OCI-LY7 (cell line): ENCODE data around the gene SUPT4H1. TPM values are rescaled to one million over a fixed set of nuclear protein-coding genes. Genes with fewer than 3 reads are reported as not detected.

Experiments
- BruUV-seq: library from RNA; stranded (reverse); fragments of 400-500 nt; replicated peaks from 2 replicates; lab custom pipeline; 2021; lab: Mats Ljungman, UMichigan
- CTCF ChIA-PET: fragments of 300-600 bp; sonication (Branson Sonifier 250); formaldehyde crosslinking; loops from one replicate; lab custom pipeline; 2022; ENCODE audit warnings: antibody characterized with exemption; ENCODE audit not compliant: unreplicated experiment; lab: Charles Lee
- POLR2A ChIA-PET: fragments of 300-600 bp; sonication (Branson Sonifier 250); formaldehyde crosslinking; loops from one replicate; lab custom pipeline; 2022; ENCODE audit warnings: antibody characterized with exemption; lab: Charles Lee
- DNase-seq: peaks from one replicate; pipeline ENCODE4 v3.0.0-alpha.2; 2015; ENCODE audit warnings: low spot score
- H2AFZ ChIP-seq: fragments of 200-600 bp; sonication (generic), shearing (Covaris generic); 2 replicates; pipeline ENCODE4 v1.6.1; 2014; ENCODE audit warnings: mild to moderate bottlenecking, antibody characterized with exemption, low read length, moderate library complexity
- H3K27ac ChIP-seq: fragments of 200-600 bp; sonication (generic); 2 replicates; pipeline ENCODE4 v1.5.1; 2014; ENCODE audit warnings: mixed run types, low read depth, mild to moderate bottlenecking, moderate library complexity, low read length, inconsistent platforms; ENCODE audit not compliant: poor library complexity, severe bottlenecking
- H3K36me3 ChIP-seq: fragments of 200-600 bp; sonication (generic); 2 replicates; pipeline ENCODE4 v1.6.1; 2014; ENCODE audit warnings: mild to moderate bottlenecking, antibody characterized with exemption, low read length, moderate library complexity, mixed read lengths; ENCODE audit not compliant: insufficient read depth
- H3K4me1 ChIP-seq: fragments of 200-600 bp; sonication (generic); 2 replicates; pipeline ENCODE4 v1.5.1; 2014; ENCODE audit warnings: mild to moderate bottlenecking, low read length; ENCODE audit not compliant: insufficient read depth, poor library complexity, severe bottlenecking
- H3K4me2 ChIP-seq: fragments of 200-600 bp; sonication (generic); 2 replicates; pipeline ENCODE4 v1.6.1; 2014; ENCODE audit warnings: mild to moderate bottlenecking, low read length
- H3K4me3 ChIP-seq: fragments of 200-600 bp; sonication (generic); 2 replicates; pipeline ENCODE4 v1.5.1; 2014; ENCODE audit warnings: mild to moderate bottlenecking, low read depth, low read length; ENCODE audit not compliant: poor library complexity, severe bottlenecking
- H3K79me2 ChIP-seq: fragments of 200-600 bp; sonication (generic); 2 replicates; pipeline ENCODE4 v1.6.1; 2016; ENCODE audit warnings: low read depth, mild to moderate bottlenecking, low read length, moderate library complexity, mixed read lengths; ENCODE audit not compliant: insufficient read depth
- H3K9me2 ChIP-seq: fragments of 200-600 bp; sonication (generic); 2 replicates; pipeline ENCODE4 v1.6.1; 2016; ENCODE audit warnings: mild to moderate bottlenecking, low read length, mixed read lengths; ENCODE audit not compliant: insufficient read depth
- H3K9me3 ChIP-seq: fragments of 200-600 bp; sonication (generic); 2 replicates; pipeline ENCODE4 v1.6.1; 2014; ENCODE audit warnings: mild to moderate bottlenecking, mixed run types, low read length, mixed read lengths
- H4K20me1 ChIP-seq: fragments of 200-600 bp; sonication (generic); 2 replicates; pipeline ENCODE4 v1.6.1; 2014; ENCODE audit warnings: mild to moderate bottlenecking, antibody characterized with exemption, low read length, moderate library complexity, mixed read lengths; ENCODE audit not compliant: insufficient read depth
- EZH2phosphoT487 ChIP-seq: fragments of 200-600 bp; sonication (generic); IDR thresholded peaks from 2 replicates; pipeline ENCODE4 v1.6.1; 2018; ENCODE audit warnings: low read depth, borderline replicate concordance, mild to moderate bottlenecking, mixed run types, antibody characterized with exemption, low read length, moderate library complexity, mixed read lengths
- intact Hi-C: fragments of 100-400 bp; cut with micrococcal nuclease; formaldehyde crosslinking; loops from one replicate; pipeline ENCODE4 v1.10.0; 2022; ENCODE audit not compliant: unreplicated experiment
- microRNA-seq: library from miRNA; unstranded; fragments of <30 nt; microRNA quantifications from one replicate; pipeline ENCODE4 v1.2.0, GENCODE V29; 2022; ENCODE audit warnings: borderline replicate concordance
- small RNA-seq: library from RNA; depleted of rRNA; stranded (forward); fragments of <200 nt; gene quantifications from one replicate; pipeline ENCODE3, GENCODE V24; 2014
- total RNA-seq, 2 experiments: library from RNA; depleted of rRNA in 1 of 2; stranded (reverse); fragments of >200 nt in 1 of 2; shearing (Covaris generic) in 1 of 2; gene quantifications; 2 replicates each; pipeline ENCODE4 v1.2.3, GENCODE V29; 2014 to 2022
- TF ChIP-seq, protein P1 (sequence below): fragments of 200-600 bp; sonication (generic); conservative IDR thresholded peaks from 2 replicates; pipeline ENCODE4 v1.5.1; 2014; ENCODE audit warnings: mild to moderate bottlenecking, antibody characterized with exemption, low read length, moderate library complexity, mixed read lengths

SUPT4H1 gene
- total RNA-seq, 2 experiments from 2014 or later, result 56.5 to 65.5 TPM

DNA sequence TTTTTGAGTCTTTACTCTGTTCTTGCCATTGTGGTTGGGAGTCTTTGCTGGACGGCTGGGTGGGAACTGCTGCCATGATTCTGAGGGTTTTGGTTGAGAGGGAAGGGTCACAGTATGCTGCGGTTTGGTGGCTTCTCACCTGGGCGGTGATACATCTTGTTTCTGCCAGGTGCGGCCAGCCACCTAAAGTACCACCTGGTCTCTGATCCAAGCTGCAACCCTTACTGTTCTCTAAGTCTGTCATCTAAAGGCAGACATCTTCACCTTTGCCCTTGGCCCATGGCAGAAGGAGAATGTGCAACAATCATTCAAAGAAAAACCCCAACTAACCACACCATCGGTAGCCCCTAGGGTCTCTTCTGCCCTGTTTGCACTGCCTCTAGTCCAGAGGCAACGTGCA, 51.7 kb downstream of the SUPT4H1 start:
- BruUV-seq, result no TSS peak
- Histone ChIP-seq H3K36me3 (no peaks in the 10 kb centered on the region), H3K4me3 (no peak overlapping the region), H3K27ac (no peak overlapping the region), H3K4me2 (no peak overlapping the region), H4K20me1 (no peaks in the 10 kb centered on the region), H3K79me2 (no peaks in the 10 kb centered on the region), H3K9me2 (no peaks in the 10 kb centered on the region), H2AFZ (no peak overlapping the region), H3K9me3 (no peaks in the 10 kb centered on the region), H3K4me1 (peaks cover 22% of the 10 kb centered on the region)
- ChIA-PET CTCF (interaction anchor here (0.6 kb wide), 1 partner anchor 88 kb away, joined by 3 read pairs; no protein-coding TSS in a partner anchor), POLR2A (no interaction called here)
- TF ChIP-seq EZH2phosphoT487, result no peak
- TF ChIP-seq, protein P1, sequence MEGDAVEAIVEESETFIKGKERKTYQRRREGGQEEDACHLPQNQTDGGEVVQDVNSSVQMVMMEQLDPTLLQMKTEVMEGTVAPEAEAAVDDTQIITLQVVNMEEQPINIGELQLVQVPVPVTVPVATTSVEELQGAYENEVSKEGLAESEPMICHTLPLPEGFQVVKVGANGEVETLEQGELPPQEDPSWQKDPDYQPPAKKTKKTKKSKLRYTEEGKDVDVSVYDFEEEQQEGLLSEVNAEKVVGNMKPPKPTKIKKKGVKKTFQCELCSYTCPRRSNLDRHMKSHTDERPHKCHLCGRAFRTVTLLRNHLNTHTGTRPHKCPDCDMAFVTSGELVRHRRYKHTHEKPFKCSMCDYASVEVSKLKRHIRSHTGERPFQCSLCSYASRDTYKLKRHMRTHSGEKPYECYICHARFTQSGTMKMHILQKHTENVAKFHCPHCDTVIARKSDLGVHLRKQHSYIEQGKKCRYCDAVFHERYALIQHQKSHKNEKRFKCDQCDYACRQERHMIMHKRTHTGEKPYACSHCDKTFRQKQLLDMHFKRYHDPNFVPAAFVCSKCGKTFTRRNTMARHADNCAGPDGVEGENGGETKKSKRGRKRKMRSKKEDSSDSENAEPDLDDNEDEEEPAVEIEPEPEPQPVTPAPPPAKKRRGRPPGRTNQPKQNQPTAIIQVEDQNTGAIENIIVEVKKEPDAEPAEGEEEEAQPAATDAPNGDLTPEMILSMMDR, result no peak
- intact Hi-C loops, result no loop called here
- DNase-seq, result no peak

Small RNA genes lying within 50 kb of the gene (microRNA-seq; reads per million reads assigned to microRNA genes)
- gene MIR4736, result not detected

Small RNA genes lying within 50 kb of the gene (small RNA-seq; reads per million reads assigned to genes)
- gene MIR4736, result not detected

Other genes starting within 250 kb of the SUPT4H1 start
- gene OR4D1, start 203.8 kb downstream of the SUPT4H1 start, total RNA-seq (2014; rRNA removed; shearing (Covaris generic)), result not detected in 2 replicates
- not detected in 2 replicates for gene OR4D1, start 203.8 kb downstream of the SUPT4H1 start, total RNA-seq (2022)
- gene OR4D2, start 185.2 kb downstream of the SUPT4H1 start, total RNA-seq (2014; rRNA removed; shearing (Covaris generic)), result not detected in 2 replicates
- not detected in 2 replicates for gene OR4D2, start 185.2 kb downstream of the SUPT4H1 start, total RNA-seq (2022)
- not detected in 2 replicates for gene EPX, start 159.5 kb downstream of the SUPT4H1 start, total RNA-seq (2014; rRNA removed; shearing (Covaris generic))
- gene EPX, start 159.5 kb downstream of the SUPT4H1 start, total RNA-seq (2022), result not detected in 2 replicates
- 0.54 and 0.69 TPM in 2 replicates for gene MKS1, start 132.9 kb downstream of the SUPT4H1 start, total RNA-seq (2014; rRNA removed; shearing (Covaris generic))
- 21.6 and 26.9 TPM in 2 replicates for gene MKS1, start 132.9 kb downstream of the SUPT4H1 start, total RNA-seq (2022)
- not detected in 2 replicates for gene LPO, start 113.6 kb downstream of the SUPT4H1 start, total RNA-seq (2014; rRNA removed; shearing (Covaris generic))
- gene LPO, start 113.6 kb downstream of the SUPT4H1 start, total RNA-seq (2022), result not detected in 2 replicates
- not detected in 2 replicates for gene MPO, start 71.3 kb downstream of the SUPT4H1 start, total RNA-seq (2014; rRNA removed; shearing (Covaris generic))
- gene MPO, start 71.3 kb downstream of the SUPT4H1 start, total RNA-seq (2022), result not detected in 2 replicates
- gene TSPOAP1, start 23.4 kb downstream of the SUPT4H1 start, total RNA-seq (2014; rRNA removed; shearing (Covaris generic)), result 24.0 TPM in 2 replicates
- gene TSPOAP1, start 23.4 kb downstream of the SUPT4H1 start, total RNA-seq (2022), result 50.6 and 54.4 TPM in 2 replicates
- 0.19 and 0.39 TPM in 2 replicates for gene RNF43, start 65.3 kb upstream of the SUPT4H1 start, total RNA-seq (2014; rRNA removed; shearing (Covaris generic))
- gene RNF43, start 65.3 kb upstream of the SUPT4H1 start, total RNA-seq (2022), result 0.50 and 0.80 TPM in 2 replicates
- 0.22 TPM in 1 of 2 replicates, not detected in the other for gene HSF5, start 136.2 kb upstream of the SUPT4H1 start, total RNA-seq (2014; rRNA removed; shearing (Covaris generic))
- gene HSF5, start 136.2 kb upstream of the SUPT4H1 start, total RNA-seq (2022), result not detected in 2 replicates
- 37.0 and 37.8 TPM in 2 replicates for gene MTMR4, start 162.4 kb upstream of the SUPT4H1 start, total RNA-seq (2014; rRNA removed; shearing (Covaris generic))
- gene MTMR4, start 162.4 kb upstream of the SUPT4H1 start, total RNA-seq (2022), result 51.0 and 61.1 TPM in 2 replicates